H1 (cell line): ENCODE data around the gene PTN. TPM values are rescaled to one million over a fixed set of nuclear protein-coding genes. Genes with fewer than 3 reads are reported as not detected.

Source experiments
- CTCF ChIA-PET: fragments of 300-600 bp; sonication (Branson Sonifier 250); formaldehyde crosslinking; loops from one replicate; lab custom pipeline; 2021; ENCODE audit not compliant: partially characterized antibody; lab: Charles Lee
- POLR2A ChIA-PET: fragments of 300-600 bp; sonication (Branson Sonifier 250); formaldehyde crosslinking; loops from one replicate; lab custom pipeline; 2021; ENCODE audit warnings: inconsistent platforms; ENCODE audit not compliant: partially characterized antibody; lab: Charles Lee
- DNase-seq, 2 experiments: peaks; one replicate each; pipeline versions ENCODE4 v3.0.0 to v3.0.0-alpha.2; 2010 to 2022; ENCODE audit warnings: low spot score in 2 of 2, low read depth in 1 of 2, mixed read lengths in 1 of 2
- FAIRE-seq: peaks from 2 replicates; lab custom pipeline; 2011; peaks lifted over from hg19 to GRCh38; lab: Jason Lieb, UNC
- H2AFZ ChIP-seq: 2 replicates; pipeline ENCODE4 v1.8.1; 2012; ENCODE audit warnings: low read length, inconsistent platforms
- H2AK5ac ChIP-seq: 2 replicates; pipeline ENCODE4 v1.6.1; 2013; ENCODE audit warnings: low read depth, low read length
- H2BK120ac ChIP-seq: replicated peaks from 2 replicates; pipeline ENCODE3; 2013; ENCODE audit warnings: low read depth, low read length, inconsistent platforms
- H2BK12ac ChIP-seq: 2 replicates; pipeline ENCODE4 v1.6.1; 2013; ENCODE audit warnings: low read depth, low read length
- H2BK15ac ChIP-seq: 2 replicates; pipeline ENCODE4 v1.6.1; 2013; ENCODE audit warnings: low read length
- H2BK20ac ChIP-seq: 2 replicates; pipeline ENCODE4 v1.6.1; 2013; ENCODE audit warnings: low read length
- H2BK5ac ChIP-seq: 2 replicates; pipeline ENCODE4 v1.6.1; 2013; ENCODE audit warnings: low read depth, low read length
- H3K14ac ChIP-seq: 2 replicates; pipeline ENCODE4 v1.6.1; 2013; ENCODE audit warnings: inconsistent platforms; ENCODE audit not compliant: insufficient read length
- H3K18ac ChIP-seq: 2 replicates; pipeline ENCODE4 v1.6.1; 2013; ENCODE audit warnings: low read length; ENCODE audit errors: extremely low read depth
- H3K23ac ChIP-seq: 2 replicates; pipeline ENCODE4 v1.6.1; 2013; ENCODE audit warnings: inconsistent platforms; ENCODE audit not compliant: insufficient read length
- H3K23me2 ChIP-seq: 2 replicates; pipeline ENCODE4 v1.6.1; 2013; ENCODE audit warnings: low read depth, low read length
- H3K27ac ChIP-seq: 2 replicates; pipeline ENCODE4 v1.6.1; 2011; ENCODE audit warnings: low read depth, low read length, inconsistent platforms
- H3K27me3 ChIP-seq, 4 experiments: replicated peaks in 1 of 4; 1 replicate in 1 of 4; 2 replicates in 3 of 4; pipeline versions ENCODE4 v1.6.1 to v1.8.1; 2011 to 2013; ENCODE audit warnings: low read length in 3 of 4, mild to moderate bottlenecking in 3 of 4, inconsistent platforms in 2 of 4, mixed read lengths in 2 of 4, moderate library complexity in 1 of 4; ENCODE audit not compliant: control insufficient read depth in 3 of 4, insufficient read depth in 3 of 4; ENCODE audit errors: extremely low read depth in 1 of 4
- H3K36me3 ChIP-seq, 4 experiments: 2 replicates each; pipeline versions ENCODE4 v1.6.1 to v1.8.1; 2011 to 2013; ENCODE audit warnings: mild to moderate bottlenecking in 4 of 4, low read length in 3 of 4, moderate library complexity in 2 of 4, control low read depth in 1 of 4, inconsistent platforms in 1 of 4; ENCODE audit not compliant: insufficient read depth in 4 of 4, control insufficient read depth in 2 of 4
- H3K4ac ChIP-seq: replicated peaks from 2 replicates; pipeline ENCODE3; 2013; ENCODE audit warnings: low read length, low read depth, mixed read lengths, inconsistent platforms; ENCODE audit not compliant: insufficient read length
- H3K4me1 ChIP-seq, 4 experiments: replicated peaks in 1 of 4; 1 replicate in 1 of 4; 2 replicates in 3 of 4; pipeline versions ENCODE4 v1.6.1 to v1.8.1; 2011 to 2013; ENCODE audit warnings: low read length in 3 of 4, inconsistent platforms in 2 of 4, mixed read lengths in 1 of 4; ENCODE audit not compliant: insufficient read depth in 4 of 4, control insufficient read depth in 3 of 4
- H3K4me2 ChIP-seq, 2 experiments: 2 replicates each; pipeline versions ENCODE4 v1.6.1 to v1.8.1; 2011 to 2013; ENCODE audit warnings: low read depth in 2 of 2, low read length in 2 of 2, control low read depth in 1 of 2, inconsistent platforms in 1 of 2, mild to moderate bottlenecking in 1 of 2; ENCODE audit not compliant: insufficient read depth in 1 of 2
- H3K4me3 ChIP-seq, 4 experiments: fragments of 200-600, 300-600 bp in 1 of 4; sonication (generic), shearing (Covaris generic), sonication (Bioruptor Twin) in 1 of 4; 2 replicates each; pipeline versions ENCODE4 v1.5.1 to v1.8.1; 2011 to 2016; ENCODE audit warnings: low read length in 4 of 4, low read depth in 3 of 4, control low read depth in 2 of 4, inconsistent platforms in 2 of 4, mild to moderate bottlenecking in 2 of 4, mixed read lengths in 1 of 4, moderate library complexity in 1 of 4; ENCODE audit not compliant: insufficient read depth in 2 of 4; ENCODE audit errors: extremely low read depth in 1 of 4
- H3K56ac ChIP-seq: replicated peaks from 2 replicates; pipeline ENCODE3; 2013; ENCODE audit warnings: low read depth, mild to moderate bottlenecking, mixed read lengths, low read length, inconsistent platforms; ENCODE audit not compliant: insufficient read length
- H3K79me1 ChIP-seq: 2 replicates; pipeline ENCODE4 v1.6.1; 2013; ENCODE audit warnings: low read depth, low read length, control low read depth
- H3K79me2 ChIP-seq, 2 experiments: 2 replicates each; pipeline versions ENCODE4 v1.6.1 to v1.8.1; 2012 to 2013; ENCODE audit warnings: low read length in 2 of 2, mild to moderate bottlenecking in 2 of 2, inconsistent platforms in 1 of 2; ENCODE audit not compliant: insufficient read depth in 2 of 2, control insufficient read depth in 1 of 2
- H3K9ac ChIP-seq, 4 experiments: replicated peaks in 1 of 4; 1 replicate in 1 of 4; 2 replicates in 3 of 4; pipeline versions ENCODE4 v1.6.1 to v1.8.1; 2011 to 2013; ENCODE audit warnings: low read depth in 3 of 4, low read length in 3 of 4, control low read depth in 2 of 4, mild to moderate bottlenecking in 2 of 4, moderate library complexity in 2 of 4, inconsistent platforms in 1 of 4; ENCODE audit errors: extremely low read depth in 1 of 4
- H3K9me3 ChIP-seq, 2 experiments: 2 replicates each; pipeline versions ENCODE4 v1.6.1 to v1.8.1; 2012 to 2013; ENCODE audit warnings: mild to moderate bottlenecking in 2 of 2, moderate library complexity in 2 of 2, control low read depth in 1 of 2, inconsistent platforms in 1 of 2, low read depth in 1 of 2, low read length in 1 of 2, mixed read lengths in 1 of 2; ENCODE audit not compliant: insufficient read depth in 2 of 2
- H4K20me1 ChIP-seq, 2 experiments: replicated peaks in 1 of 2; 2 replicates each; pipeline versions ENCODE3 to v1.8.1; 2011 to 2013; ENCODE audit warnings: inconsistent platforms in 2 of 2, low read length in 2 of 2, mild to moderate bottlenecking in 1 of 2; ENCODE audit not compliant: insufficient read depth in 2 of 2, control insufficient read depth in 1 of 2
- H4K5ac ChIP-seq: 2 replicates; pipeline ENCODE4 v1.6.1; 2013; ENCODE audit warnings: low read length, low read depth, mixed read lengths, inconsistent platforms; ENCODE audit not compliant: insufficient read length
- H4K8ac ChIP-seq: 2 replicates; pipeline ENCODE4 v1.8.0; 2013; ENCODE audit warnings: mild to moderate bottlenecking, moderate library complexity, low read length, inconsistent platforms; ENCODE audit not compliant: insufficient read depth; ENCODE audit errors: extremely low read depth
- H4K91ac ChIP-seq: replicated peaks from 2 replicates; pipeline ENCODE3; 2013; ENCODE audit warnings: low read length, mixed read lengths, inconsistent platforms; ENCODE audit not compliant: insufficient read length
- CHD1 ChIP-seq: IDR thresholded peaks from 2 replicates; pipeline ENCODE4 v1.6.1; 2012; ENCODE audit warnings: low read depth, low read length, improper control_type of control experiment
- CREB1 ChIP-seq: IDR thresholded peaks from 2 replicates; pipeline ENCODE4 v1.6.1; 2012; ENCODE audit warnings: inconsistent platforms
- EZH2 ChIP-seq: fragments of 200-600 bp; sonication (generic); IDR thresholded peaks from 2 replicates; pipeline ENCODE4 v1.7.1; 2012; ENCODE audit warnings: low read depth, mild to moderate bottlenecking, moderate library complexity, low read length, inconsistent platforms; ENCODE audit not compliant: severe bottlenecking
- HDAC2 ChIP-seq, 2 experiments: fragments of 300-600 bp in 1 of 2; sonication (generic) in 1 of 2; IDR thresholded peaks; 2 replicates each; pipeline ENCODE4 v1.6.1; 2011 to 2012; ENCODE audit warnings: low read depth in 2 of 2, low read length in 2 of 2, mild to moderate bottlenecking in 2 of 2, moderate library complexity in 2 of 2, borderline replicate concordance in 1 of 2, inconsistent platforms in 1 of 2
- KDM1A ChIP-seq: fragments of 200-600, 300-600 bp; sonication (generic); IDR thresholded peaks from 2 replicates; pipeline ENCODE4 v1.7.1; 2016; ENCODE audit warnings: mild to moderate bottlenecking, low read length, borderline replicate concordance
- MAFK ChIP-seq: IDR thresholded peaks from 2 replicates; pipeline ENCODE4 v1.6.1; 2012; ENCODE audit warnings: low read depth, mild to moderate bottlenecking, improper control_type of control experiment, low read length
- MAX ChIP-seq: IDR thresholded peaks from 2 replicates; pipeline ENCODE4 v1.6.1; 2012; ENCODE audit warnings: inconsistent platforms
- NANOG ChIP-seq: IDR thresholded peaks from 2 replicates; pipeline ENCODE4 v1.6.1; 2011; ENCODE audit warnings: low read length, low read depth, mild to moderate bottlenecking, inconsistent platforms; ENCODE audit not compliant: insufficient read depth, poor library complexity, severe bottlenecking
- TAF1 ChIP-seq: IDR thresholded peaks from 2 replicates; pipeline ENCODE4 v1.6.1; 2011; ENCODE audit warnings: mild to moderate bottlenecking, low read depth, low read length
- WGBS, 2 experiments: shearing (Covaris generic) in 1 of 2; methylation state at CpG; one replicate each; pipeline versions ENCODE4 v1.1.6 to v1.1.7; 2013 to 2015; ENCODE audit warnings: low lambda C conversion rate in 2 of 2, mixed read lengths in 2 of 2, inconsistent platforms in 1 of 2, low coverage in 1 of 2, missing lambda C conversion rate in 1 of 2; ENCODE audit not compliant: insufficient replicate concordance in 2 of 2, insufficient coverage in 1 of 2, insufficient read length in 1 of 2; ENCODE audit errors: extremely low coverage in 1 of 2, missing lambda C conversion rate in 1 of 2; 5-methylcytosine and 5-hydroxymethylcytosine counted together
- polyA plus RNA-seq, 7 experiments: library from polyadenylated mRNA; depleted of rRNA in 3 of 7; stranded (reverse) in 5 of 7; unstranded in 2 of 7; fragments of >200 nt in 5 of 7; fragments of 200-250 nt in 2 of 7; gene quantifications; 1 replicate in 5 of 7; 2 replicates in 1 of 7; 4 replicates in 1 of 7; pipeline versions ENCODE4 v1.2.1 to v1.2.3, GENCODE V29; 2011 to 2013; ENCODE audit warnings: missing spikeins in 2 of 7, mixed read lengths in 2 of 7
- total RNA-seq: library from RNA; stranded (reverse); fragmentation: NEBNext Ultra II Directional; extraction: Animal tissue kit (Norgen Biotek cat#: 25700); gene quantifications from 2 replicates; pipeline ENCODE4 v1.2.1, GENCODE V29; 2021
- TF ChIP-seq, protein P1 (sequence below), 3 experiments: IDR thresholded peaks; 1 replicate in 2 of 3; 2 replicates in 1 of 3; pipeline versions ENCODE4 v1.5.1 to v1.6.1; 2011; ENCODE audit warnings: low read length in 3 of 3, mild to moderate bottlenecking in 3 of 3, inconsistent platforms in 2 of 3, low read depth in 1 of 3, moderate library complexity in 1 of 3; ENCODE audit not compliant: insufficient read depth in 1 of 3; ENCODE audit errors: control extremely low read depth in 1 of 3

PTN gene
- total and polyA plus RNA-seq, 2 of the 8 experiments (the other 6 are each of a cell fraction or from before 2014, with no cell fraction given) = 23.1 to 27.8 TPM

DNA sequence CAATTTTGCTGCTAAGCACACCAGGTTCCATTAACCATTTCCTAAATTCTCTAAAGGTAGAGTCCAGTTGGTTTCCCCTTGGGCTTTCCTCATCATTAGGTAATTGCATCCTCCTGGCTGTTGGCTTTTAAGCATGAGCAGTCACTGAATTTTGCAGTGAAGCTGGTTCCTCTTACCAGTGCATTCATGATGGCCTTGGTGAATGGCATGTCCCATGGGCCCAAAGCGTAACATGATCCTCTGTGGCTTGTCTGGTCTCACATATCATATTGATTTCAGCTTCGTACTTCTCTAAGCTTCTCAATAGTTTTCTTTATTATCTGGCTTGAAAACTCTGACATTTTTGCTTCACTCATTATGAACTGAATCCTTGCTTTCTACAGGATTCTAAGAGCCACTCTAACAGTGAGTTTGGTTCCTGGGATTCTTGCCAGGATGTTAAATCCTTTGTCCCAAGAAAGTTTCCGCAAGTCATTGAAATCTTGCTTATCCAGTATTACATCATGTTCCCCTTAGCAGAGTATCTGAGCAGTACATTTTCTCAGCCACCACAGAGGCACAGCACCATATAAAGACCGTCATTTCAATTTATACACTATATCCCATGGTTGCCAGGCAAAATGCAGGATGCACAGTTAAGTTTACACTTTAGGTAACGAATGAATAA is 134.2 kb downstream of the PTN start:
- H3K14ac ChIP-seq = no peak overlapping the region
- no peak overlapping the region for H2BK120ac ChIP-seq
- H4K20me1 ChIP-seq = no peaks in the 10 kb centered on the region
- FAIRE-seq (no peak), DNase-seq (no peak)
- H3K4me3 ChIP-seq = no peak overlapping the region
- H3K4me2 ChIP-seq = no peak overlapping the region
- WGBS, 2 experiments = 92% methylated on average over 5 of the region's 5 CpGs; no CpG with 5 or more reads in 1 of the 2 experiments
- H3K4me1 ChIP-seq = no peaks in the 10 kb centered on the region
- H3K23me2 ChIP-seq = no peaks in the 10 kb centered on the region
- no peak overlapping the region for H4K8ac ChIP-seq
- H3K4ac ChIP-seq = no peak overlapping the region
- H2BK20ac ChIP-seq = no peak overlapping the region
- no peak overlapping the region for H2AK5ac ChIP-seq
- H2AFZ ChIP-seq = peak overlapping the region; percentile 62; the same call in 1 of the 2 replicates
- no peaks in the 10 kb centered on the region for H3K36me3 ChIP-seq
- H4K5ac ChIP-seq = no peak overlapping the region
- H3K27ac ChIP-seq = no peak overlapping the region
- no peaks in the 10 kb centered on the region; a peak in 1 of 4 replicates for H3K9me3 ChIP-seq
- no peak overlapping the region for H3K9ac ChIP-seq
- no peak overlapping the region for H2BK12ac ChIP-seq
- no peak overlapping the region for H2BK15ac ChIP-seq
- CTCF ChIA-PET = no interaction called here
- H3K79me2 ChIP-seq = no peaks in the 10 kb centered on the region
- POLR2A ChIA-PET = no interaction called here
- no peak overlapping the region for H3K56ac ChIP-seq
- no peak overlapping the region for H4K91ac ChIP-seq
- H3K27me3 ChIP-seq = no peaks in the 10 kb centered on the region
- H3K79me1 ChIP-seq = no peaks in the 10 kb centered on the region
- H3K18ac ChIP-seq = no peak overlapping the region
- no peak overlapping the region for H2BK5ac ChIP-seq
- no peak overlapping the region for H3K23ac ChIP-seq
- TF ChIP-seq KDM1A = no peak
- no peak for TF ChIP-seq CREB1
- no peak for TF ChIP-seq MAX
- TF ChIP-seq, protein P1, sequence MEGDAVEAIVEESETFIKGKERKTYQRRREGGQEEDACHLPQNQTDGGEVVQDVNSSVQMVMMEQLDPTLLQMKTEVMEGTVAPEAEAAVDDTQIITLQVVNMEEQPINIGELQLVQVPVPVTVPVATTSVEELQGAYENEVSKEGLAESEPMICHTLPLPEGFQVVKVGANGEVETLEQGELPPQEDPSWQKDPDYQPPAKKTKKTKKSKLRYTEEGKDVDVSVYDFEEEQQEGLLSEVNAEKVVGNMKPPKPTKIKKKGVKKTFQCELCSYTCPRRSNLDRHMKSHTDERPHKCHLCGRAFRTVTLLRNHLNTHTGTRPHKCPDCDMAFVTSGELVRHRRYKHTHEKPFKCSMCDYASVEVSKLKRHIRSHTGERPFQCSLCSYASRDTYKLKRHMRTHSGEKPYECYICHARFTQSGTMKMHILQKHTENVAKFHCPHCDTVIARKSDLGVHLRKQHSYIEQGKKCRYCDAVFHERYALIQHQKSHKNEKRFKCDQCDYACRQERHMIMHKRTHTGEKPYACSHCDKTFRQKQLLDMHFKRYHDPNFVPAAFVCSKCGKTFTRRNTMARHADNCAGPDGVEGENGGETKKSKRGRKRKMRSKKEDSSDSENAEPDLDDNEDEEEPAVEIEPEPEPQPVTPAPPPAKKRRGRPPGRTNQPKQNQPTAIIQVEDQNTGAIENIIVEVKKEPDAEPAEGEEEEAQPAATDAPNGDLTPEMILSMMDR (IDR thresholded peaks at IDR 0.05; ENCODE audit: control extremely low read depth in 1 of 3, insufficient read depth in 1 of 3, low read depth in 1 of 3, low read length in 3 of 3) = no peak
- no peak for TF ChIP-seq HDAC2 (IDR thresholded peaks at IDR 0.05; ENCODE audit: borderline replicate concordance in 1 of 2, low read depth in 2 of 2, low read length in 2 of 2)
- TF ChIP-seq EZH2 = no peak
- TF ChIP-seq TAF1 = no peak
- TF ChIP-seq MAFK = no peak
- no peak for TF ChIP-seq CHD1
- no peak for TF ChIP-seq NANOG
